HFF-Myc (cell line): Measurements from ENCODE around the gene MTMR12.

ENCODE experiments used
- DNase-seq: peaks from one replicate; pipeline ENCODE4 v3.0.0-alpha.2; 2011; ENCODE audit warnings: low read depth; ENCODE audit errors: extremely low read depth
- H3K4me3 ChIP-seq: replicated peaks from 2 replicates; pipeline ENCODE4 v1.5.1; 2011; ENCODE audit warnings: low read depth, mild to moderate bottlenecking, control low read depth, low read length
- CTCF ChIP-seq: IDR thresholded peaks from 2 replicates; pipeline ENCODE4 v1.5.1; 2012; ENCODE audit warnings: mild to moderate bottlenecking, low read depth, low read length, control low read depth; ENCODE audit errors: missing control alignments

Gene MTMR12

GRCh38 chr5:32187675-32188074 is 125.1 kb downstream of the MTMR12 start:
- H3K4me3 ChIP-seq: no peak overlapping the region

DNA sequence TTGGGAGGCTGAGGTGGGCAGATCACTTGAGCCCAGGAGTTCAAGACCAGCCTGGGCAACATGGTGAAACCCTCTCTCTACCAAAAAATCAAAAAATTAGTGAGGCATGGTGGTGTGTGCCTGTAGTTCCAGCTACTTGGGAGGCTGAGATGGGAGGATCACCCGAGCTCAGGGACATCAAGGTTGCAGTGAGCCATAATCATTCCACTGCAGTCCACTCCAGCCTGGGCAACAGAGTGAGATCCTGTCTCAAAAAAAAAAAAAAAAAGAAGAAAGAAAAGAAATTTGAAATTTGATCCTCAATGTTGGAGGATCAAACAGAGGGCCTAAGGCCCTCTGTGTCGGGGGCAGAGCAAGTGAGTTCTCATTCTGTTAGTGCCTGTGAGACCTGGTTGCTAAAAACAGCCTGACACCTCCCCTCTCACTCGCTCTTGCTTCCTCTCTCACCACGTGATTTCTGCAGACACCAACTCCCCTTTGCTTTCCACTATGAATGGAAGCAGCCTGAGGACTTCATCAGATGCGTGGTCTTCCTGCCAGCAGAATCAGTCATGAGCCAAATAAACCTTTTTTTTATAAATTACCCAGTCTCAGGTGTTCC is 130.2 kb downstream of the MTMR12 start:
- H3K4me3 ChIP-seq: no peak overlapping the region
- no peak for TF ChIP-seq CTCF
- no peak for DNase-seq

More at GRCh38 chr5:32187675-32188074, 125.1 kb downstream of the MTMR12 start:
- no peak for DNase-seq
- TF ChIP-seq CTCF: no peak
